Natural killer cell (primary cell): ENCODE results near the gene EXTL2. TPM values are rescaled to one million over a fixed set of nuclear protein-coding genes. Genes with fewer than 3 reads are reported as not detected.

Experiments used
- ATAC-seq, 3 donors: fragments of 150-1000 bp in 2 of 3; fragments of 200-7000 bp in 1 of 3; cut with Tn5 transposase; 1 replicate in 1 of 3; 2 replicates in 2 of 3; pipeline ENCODE4 v1.10.0; 2021; ENCODE audit warnings: mild to moderate bottlenecking in 2 of 3, moderate library complexity in 2 of 3
- DNase-seq, 2 donors: peaks; one replicate each; pipeline versions ENCODE4 v3.0.0 to v3.0.0-alpha.2; 2013 to 2021; ENCODE audit warnings: mixed read lengths in 1 of 2
- H3K27ac ChIP-seq: one replicate; pipeline ENCODE4 v1.5.1; 2013; ENCODE audit warnings: mild to moderate bottlenecking, low read length
- H3K27me3 ChIP-seq: one replicate; pipeline ENCODE4 v1.6.1; 2013; ENCODE audit warnings: low read length; ENCODE audit not compliant: control insufficient read depth, insufficient read depth
- H3K36me3 ChIP-seq: one replicate; pipeline ENCODE4 v1.6.1; 2013; ENCODE audit warnings: low read length; ENCODE audit not compliant: control insufficient read depth, insufficient read depth
- H3K4me1 ChIP-seq: one replicate; pipeline ENCODE4 v1.6.1; 2013; ENCODE audit warnings: low read length; ENCODE audit not compliant: control insufficient read depth, insufficient read depth
- H3K4me3 ChIP-seq: one replicate; pipeline ENCODE4 v1.5.1; 2013; ENCODE audit warnings: low read length
- H3K9me3 ChIP-seq: one replicate; pipeline ENCODE4 v1.6.1; 2013; ENCODE audit warnings: low read length; ENCODE audit not compliant: control insufficient read depth, insufficient read depth
- H3K27ac Mint-ChIP-seq, 2 donors: one replicate each; pipeline ENCODE4 v1.8.0; 2022; ENCODE audit warnings: mild to moderate bottlenecking in 2 of 2, mixed read lengths in 2 of 2, moderate library complexity in 1 of 2
- H3K27me3 Mint-ChIP-seq, 2 donors: one replicate each; pipeline ENCODE4 v1.8.0; 2022; ENCODE audit warnings: low read depth in 2 of 2, mixed read lengths in 2 of 2
- H3K36me3 Mint-ChIP-seq: one replicate; pipeline ENCODE4 v1.8.0; 2022; ENCODE audit warnings: mixed read lengths
- H3K4me1 Mint-ChIP-seq, 2 donors: one replicate each; pipeline ENCODE4 v1.8.0; 2022; ENCODE audit warnings: mixed read lengths in 2 of 2
- H3K4me3 Mint-ChIP-seq: one replicate; pipeline ENCODE4 v1.8.0; 2022; ENCODE audit warnings: mild to moderate bottlenecking, moderate library complexity, mixed read lengths
- H3K9me3 Mint-ChIP-seq, 2 donors: one replicate each; pipeline ENCODE4 v1.8.0; 2022; ENCODE audit warnings: mixed read lengths in 2 of 2
- CTCF ChIP-seq: fragments of 200-600 bp; IDR thresholded peaks from one replicate; pipeline ENCODE4 v1.8.0; 2022; ENCODE audit warnings: antibody characterized with exemption
- WGBS: methylation state at CpG from one replicate; pipeline ENCODE4 v1.1.7; 2013; ENCODE audit warnings: missing lambda C conversion rate; ENCODE audit not compliant: insufficient coverage; 5-methylcytosine and 5-hydroxymethylcytosine counted together
- intact Hi-C: fragments of 100-400 bp; cut with micrococcal nuclease; formaldehyde crosslinking; loops from one replicate; pipeline ENCODE4 v1.14.2; 2022
- total RNA-seq, 4 donors: library from RNA; stranded (reverse); fragments of 120-200 nt in 1 of 4; gene quantifications; one replicate each; pipeline versions ENCODE4 v1.2.3 to v1.2.4, GENCODE V29; 2013 to 2022

Gene EXTL2
- total RNA-seq, 3 donors from 2014 or later (not counting 1 experiment from before 2014, with no cell fraction given): 3.5 to 5.8 (median 3.9) TPM

- no peaks in the 10 kb centered on the region for H3K9me3 Mint-ChIP-seq
- Histone ChIP-seq H3K27me3 (no peaks in the 10 kb centered on the region), H3K4me3 (no peak overlapping the region), H3K27ac (no peak overlapping the region), H3K36me3 (peaks cover 83% of the 10 kb centered on the region), H3K9me3 (no peaks in the 10 kb centered on the region), H3K4me1 (no peaks in the 10 kb centered on the region)
- no peak overlapping the region for H3K4me3 Mint-ChIP-seq
- DNase-seq: no peak
- H3K27ac Mint-ChIP-seq: no peak overlapping the region
- intact Hi-C loops: no loop called here
- no peak for TF ChIP-seq CTCF
- peaks cover 4 to 18% of the 10 kb centered on the region in 2 donors for H3K4me1 Mint-ChIP-seq
- peaks cover 28% of the 10 kb centered on the region for H3K36me3 Mint-ChIP-seq
- H3K27me3 Mint-ChIP-seq: no peaks in the 10 kb centered on the region
- no peak for ATAC-seq
These were observed 17.4 kb upstream of the EXTL2 start for GRCh38 chr1:100912019-100912418.

DNA sequence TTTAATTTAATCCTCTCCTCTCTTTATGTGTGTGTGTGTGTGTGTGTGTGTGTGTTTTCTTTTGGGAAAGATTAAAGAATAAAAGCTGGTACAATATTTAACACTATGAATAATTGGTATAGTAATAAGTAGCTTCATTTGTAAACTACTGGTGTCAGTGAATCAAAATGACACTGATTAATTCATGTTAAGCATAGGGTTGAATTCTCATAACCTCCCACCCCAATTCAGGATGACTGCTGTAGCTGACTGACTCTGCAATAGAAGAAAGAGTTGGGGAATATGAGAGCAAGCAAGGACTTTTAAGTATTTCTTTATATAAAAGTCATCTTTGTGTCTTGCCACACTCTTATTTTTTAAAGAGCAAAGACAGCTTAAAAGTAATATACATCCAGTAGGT is 14.4 kb upstream of the EXTL2 start:
- intact Hi-C loops: no loop called here
- Mint-ChIP-seq H3K27me3 (no peaks in the 10 kb centered on the region), H3K4me1 (peaks cover 0 to 15% of the 10 kb centered on the region in 2 donors), H3K27ac (no peak overlapping the region), H3K9me3 (peaks cover 0 to 5% of the 10 kb centered on the region in 2 donors), H3K36me3 (peaks cover 8% of the 10 kb centered on the region), H3K4me3 (no peak overlapping the region)
- H3K36me3 ChIP-seq: peaks cover 79% of the 10 kb centered on the region
- no peaks in the 10 kb centered on the region for H3K9me3 ChIP-seq
- no peak for ATAC-seq
- H3K27ac ChIP-seq: no peak overlapping the region
- no peak for TF ChIP-seq CTCF
- H3K4me3 ChIP-seq: no peak overlapping the region
- no peak for DNase-seq
- no peaks in the 10 kb centered on the region for H3K27me3 ChIP-seq
- H3K4me1 ChIP-seq: no peaks in the 10 kb centered on the region

DNA sequence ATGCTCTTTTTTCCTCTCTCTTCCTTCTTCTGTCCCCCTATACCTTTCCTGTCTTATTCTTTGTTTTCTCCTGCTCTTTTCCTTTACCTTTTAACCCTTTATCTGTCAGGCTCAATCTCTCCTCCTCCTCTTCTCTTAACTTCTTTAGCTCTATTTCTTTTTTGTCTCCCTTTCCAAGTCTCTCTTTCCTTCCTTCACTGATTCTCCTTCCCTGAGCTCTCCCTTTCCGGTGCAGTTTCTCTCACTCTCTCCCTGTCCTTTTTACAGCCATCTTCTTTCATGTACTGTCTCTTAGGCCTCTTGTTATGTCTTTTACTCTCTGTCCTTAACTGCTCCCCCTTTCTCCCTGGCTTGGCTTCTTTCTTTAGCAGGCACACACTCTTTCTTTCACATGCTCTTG is 13.2 kb upstream of the EXTL2 start:
- Histone ChIP-seq H3K27me3 (no peaks in the 10 kb centered on the region), H3K9me3 (no peaks in the 10 kb centered on the region), H3K4me3 (no peak overlapping the region), H3K27ac (no peak overlapping the region), H3K4me1 (no peaks in the 10 kb centered on the region), H3K36me3 (peaks cover 73% of the 10 kb centered on the region)
- Mint-ChIP-seq H3K4me1 (peaks cover 0 to 15% of the 10 kb centered on the region in 2 donors), H3K9me3 (peaks cover 0 to 5% of the 10 kb centered on the region in 2 donors), H3K4me3 (no peak overlapping the region), H3K27me3 (no peaks in the 10 kb centered on the region), H3K36me3 (peaks cover 8% of the 10 kb centered on the region), H3K27ac (no peak overlapping the region)
- intact Hi-C loops: no loop called here
- 97% methylated on average over 1 of the region's 1 CpG for WGBS
- TF ChIP-seq CTCF: no peak
- ATAC-seq (no peak), DNase-seq (no peak)

DNA sequence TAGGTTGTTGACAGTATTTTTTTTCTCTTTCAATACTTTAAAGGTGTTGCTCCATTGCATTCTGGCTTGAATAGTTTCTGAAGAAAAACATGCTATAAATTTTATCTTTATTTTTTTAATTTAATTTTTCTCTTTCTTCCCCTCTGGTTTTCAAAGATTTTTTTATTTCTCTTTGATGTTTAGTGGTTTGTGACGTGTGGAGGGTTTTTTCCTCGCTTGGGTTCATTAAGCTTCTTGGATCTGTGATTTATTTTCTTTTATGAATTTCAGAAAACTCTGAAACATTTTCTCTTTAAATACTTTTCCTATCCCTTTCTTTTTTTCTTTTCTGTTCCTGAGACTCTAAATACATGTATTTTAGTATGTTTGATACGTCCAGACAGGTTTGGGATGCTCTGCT is 10.5 kb upstream of the EXTL2 start:
- Histone ChIP-seq H3K36me3 (peaks cover 73% of the 10 kb centered on the region), H3K27ac (no peak overlapping the region), H3K9me3 (no peaks in the 10 kb centered on the region), H3K27me3 (no peaks in the 10 kb centered on the region), H3K4me1 (no peaks in the 10 kb centered on the region), H3K4me3 (no peak overlapping the region)
- Mint-ChIP-seq H3K4me3 (no peak overlapping the region), H3K27ac (no peak overlapping the region), H3K36me3 (no peaks in the 10 kb centered on the region), H3K27me3 (no peaks in the 10 kb centered on the region), H3K4me1 (peaks cover 12 to 15% of the 10 kb centered on the region in 2 donors), H3K9me3 (peaks cover 0 to 5% of the 10 kb centered on the region in 2 donors)
- peak in 1 of 2 donors; percentile 54 for DNase-seq
- no peak for TF ChIP-seq CTCF
- intact Hi-C loops: no loop called here
- ATAC-seq: no peak
- WGBS: 100% methylated on average over 1 of the region's 3 CpGs
